Peyer's patch (tissue), 4 donors: Measurements from ENCODE around the gene MCUB. TPM values are rescaled to one million over a fixed set of nuclear protein-coding genes. Genes with fewer than 3 reads are reported as not detected.
"Not testable (repeated sequence)": the region's sequence is repeated elsewhere in the genome, so short reads cannot be mapped to it uniquely, and the experiment has no call there.

Experiments
- DNase-seq, 3 donors: peaks; one replicate each; pipeline ENCODE4 v3.0.0-alpha.2; 2017 to 2019
- H3K27ac ChIP-seq, 4 donors: fragments of 200-600 bp; sonication (generic); one replicate each; pipeline ENCODE4 v1.5.1; 2016 to 2019
- H3K27me3 ChIP-seq, 2 donors: fragments of 200-600 bp; sonication (generic); one replicate each; pipeline ENCODE4 v1.5.1; 2019
- H3K36me3 ChIP-seq, 3 donors: fragments of 200-600 bp; sonication (generic); one replicate each; pipeline ENCODE4 v1.5.1; 2016 to 2019
- H3K4me1 ChIP-seq, 4 donors: fragments of 200-600 bp; sonication (generic); one replicate each; pipeline ENCODE4 v1.5.1; 2016 to 2019
- H3K4me3 ChIP-seq, 4 donors: fragments of 200-600 bp; sonication (generic); 1 replicate in 3 of 4; 2 replicates in 1 of 4; pipeline ENCODE4 v1.5.1; 2016 to 2019; ENCODE audit warnings: mild to moderate bottlenecking in 1 of 4
- H3K9me3 ChIP-seq, 4 donors: fragments of 200-600 bp; sonication (generic); one replicate each; pipeline ENCODE4 v1.5.1; 2016 to 2019; ENCODE audit warnings: mild to moderate bottlenecking in 1 of 4
- POLR2A ChIP-seq, 2 donors: fragments of 450-650 bp; IDR thresholded peaks; one replicate each; pipeline ENCODE4 v1.5.1; 2017; ENCODE audit warnings: antibody characterized with exemption in 2 of 2, mild to moderate bottlenecking in 2 of 2, moderate library complexity in 2 of 2
- total RNA-seq, 4 donors: library from RNA; depleted of rRNA; stranded (reverse); fragments of >200 nt; gene quantifications; one replicate each; pipeline ENCODE4 v1.1.0, GENCODE V29; 2016
- TF ChIP-seq, protein P1 (sequence below), 6 experiments: fragments of 450-650 bp in 4 of 6; fragments of 200-600 bp in 2 of 6; sonication (generic) in 1 of 6; IDR thresholded peaks; one replicate each; pipeline ENCODE4 v1.5.1; 2017 to 2019; ENCODE audit warnings: antibody characterized with exemption in 6 of 6, mild to moderate bottlenecking in 3 of 6, moderate library complexity in 1 of 6

The MCUB gene
- total RNA-seq, 4 donors from 2014 or later, result 3.8 to 22.3 (median 5.5) TPM

DNA sequence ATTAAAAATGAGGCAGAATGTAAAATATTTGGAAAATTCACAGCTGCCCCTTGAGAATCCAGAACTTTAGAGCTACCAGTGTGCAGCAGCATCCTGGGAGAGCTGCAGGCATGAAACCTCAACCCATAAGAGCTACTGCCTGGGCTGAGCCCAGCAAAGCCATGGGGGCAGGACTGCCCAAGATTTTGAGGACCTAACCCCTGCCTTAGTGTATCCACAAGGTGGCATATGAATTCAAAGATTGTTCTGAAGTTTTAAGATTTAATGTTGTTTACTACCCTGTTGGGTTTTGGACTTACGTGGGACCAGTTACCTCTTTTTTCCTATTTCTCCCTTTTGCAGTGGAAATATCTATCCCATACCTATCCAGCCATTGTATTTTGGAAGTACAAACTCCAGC, 116.8 kb downstream of the MCUB start:
- Histone ChIP-seq H3K9me3 (peaks cover 0 to 7% (median 0%) of the 10 kb centered on the region in 4 donors), H3K27me3 (no peaks in the 10 kb centered on the region), H3K36me3 (no peaks in the 10 kb centered on the region), H3K27ac (no peak overlapping the region), H3K4me3 (no peak overlapping the region), H3K4me1 (no peaks in the 10 kb centered on the region)
- TF ChIP-seq POLR2A (IDR thresholded peaks at IDR 0.05), result no peak
- TF ChIP-seq, protein P1, sequence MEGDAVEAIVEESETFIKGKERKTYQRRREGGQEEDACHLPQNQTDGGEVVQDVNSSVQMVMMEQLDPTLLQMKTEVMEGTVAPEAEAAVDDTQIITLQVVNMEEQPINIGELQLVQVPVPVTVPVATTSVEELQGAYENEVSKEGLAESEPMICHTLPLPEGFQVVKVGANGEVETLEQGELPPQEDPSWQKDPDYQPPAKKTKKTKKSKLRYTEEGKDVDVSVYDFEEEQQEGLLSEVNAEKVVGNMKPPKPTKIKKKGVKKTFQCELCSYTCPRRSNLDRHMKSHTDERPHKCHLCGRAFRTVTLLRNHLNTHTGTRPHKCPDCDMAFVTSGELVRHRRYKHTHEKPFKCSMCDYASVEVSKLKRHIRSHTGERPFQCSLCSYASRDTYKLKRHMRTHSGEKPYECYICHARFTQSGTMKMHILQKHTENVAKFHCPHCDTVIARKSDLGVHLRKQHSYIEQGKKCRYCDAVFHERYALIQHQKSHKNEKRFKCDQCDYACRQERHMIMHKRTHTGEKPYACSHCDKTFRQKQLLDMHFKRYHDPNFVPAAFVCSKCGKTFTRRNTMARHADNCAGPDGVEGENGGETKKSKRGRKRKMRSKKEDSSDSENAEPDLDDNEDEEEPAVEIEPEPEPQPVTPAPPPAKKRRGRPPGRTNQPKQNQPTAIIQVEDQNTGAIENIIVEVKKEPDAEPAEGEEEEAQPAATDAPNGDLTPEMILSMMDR (IDR thresholded peaks at IDR 0.05), result peak in 2 of 6 experiments; percentile 9 to 10
- DNase-seq, result no peak

DNA sequence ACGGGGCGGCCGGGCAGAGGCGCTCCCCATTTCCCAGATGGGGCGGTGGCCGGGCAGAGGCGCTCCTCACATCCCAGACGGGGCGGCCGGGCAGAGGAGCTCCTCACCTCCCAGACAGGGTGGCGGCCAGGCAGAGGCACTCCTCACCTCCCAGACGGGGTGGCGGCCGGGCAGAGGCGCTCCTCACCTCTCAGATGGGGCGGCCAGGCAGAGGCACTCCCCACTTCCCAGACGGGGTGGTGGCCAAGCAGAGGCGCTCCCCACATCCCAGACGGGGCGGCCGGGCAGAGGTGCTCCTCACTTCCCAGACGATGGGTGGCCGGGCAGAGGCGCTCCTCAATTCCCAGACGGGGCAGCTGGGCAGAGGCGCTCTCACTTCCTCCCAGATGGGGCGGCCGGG, 118.4 kb downstream of the MCUB start:
- not testable (repeated sequence) for H3K27me3 ChIP-seq, H3K4me3 ChIP-seq, H3K27ac ChIP-seq, DNase-seq, H3K4me1 ChIP-seq, H3K9me3 ChIP-seq, H3K36me3 ChIP-seq

DNA sequence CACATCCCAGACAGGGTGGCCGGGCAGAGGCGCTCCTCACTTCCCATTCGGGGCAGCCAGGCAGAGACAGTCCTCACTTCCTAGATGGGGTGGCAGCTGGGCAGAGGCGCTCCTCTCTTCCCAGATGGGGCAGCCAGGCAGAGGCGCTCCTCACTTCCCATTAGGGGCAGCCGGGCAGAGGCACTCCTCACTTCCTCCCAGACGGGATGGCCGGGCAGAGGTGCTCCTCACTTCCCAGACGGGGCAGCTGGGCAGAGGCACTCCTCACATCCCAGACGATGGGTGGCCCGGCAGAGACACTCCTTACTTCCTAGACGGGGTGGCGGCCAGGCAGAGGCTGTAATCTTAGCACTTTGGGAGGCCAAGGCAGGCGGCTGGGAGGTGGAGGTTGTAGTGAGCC, 118.9 kb downstream of the MCUB start:
- H3K4me3 ChIP-seq, H3K9me3 ChIP-seq, H3K4me1 ChIP-seq, H3K27me3 ChIP-seq, H3K36me3 ChIP-seq, DNase-seq, H3K27ac ChIP-seq: not testable (repeated sequence)

DNA sequence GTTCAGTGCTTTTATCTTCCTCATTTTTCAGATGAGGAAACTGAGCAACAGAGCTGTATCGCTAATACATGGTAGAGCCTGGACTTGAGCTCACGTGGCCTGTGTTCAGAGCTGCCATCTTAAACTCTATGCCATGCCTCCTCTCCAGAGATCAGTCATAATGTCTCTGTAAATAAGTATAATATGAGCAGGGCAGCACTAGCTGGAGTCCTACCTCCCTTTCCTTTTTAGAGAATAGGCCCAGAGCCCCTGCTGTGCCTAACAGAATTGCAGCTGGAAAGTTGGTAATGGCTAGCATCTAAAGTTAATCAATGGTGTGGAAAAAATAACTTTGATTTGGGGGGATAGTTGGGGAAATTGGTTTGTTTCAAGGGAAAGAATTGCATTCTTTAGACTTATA, 122.8 kb downstream of the MCUB start:
- H3K36me3 ChIP-seq, result peaks cover 0 to 26% (median 0%) of the 10 kb centered on the region in 3 donors
- no peak overlapping the region for H3K4me3 ChIP-seq
- no peaks in the 10 kb centered on the region for H3K27me3 ChIP-seq
- H3K4me1 ChIP-seq, result no peaks in the 10 kb centered on the region
- H3K27ac ChIP-seq, result no peak overlapping the region
- DNase-seq, result no peak
- TF ChIP-seq, protein P1 (IDR thresholded peaks at IDR 0.05), result no peak
- no peak for TF ChIP-seq POLR2A (IDR thresholded peaks at IDR 0.05)
- H3K9me3 ChIP-seq, result peaks cover 0 to 7% (median 0%) of the 10 kb centered on the region in 4 donors

DNA sequence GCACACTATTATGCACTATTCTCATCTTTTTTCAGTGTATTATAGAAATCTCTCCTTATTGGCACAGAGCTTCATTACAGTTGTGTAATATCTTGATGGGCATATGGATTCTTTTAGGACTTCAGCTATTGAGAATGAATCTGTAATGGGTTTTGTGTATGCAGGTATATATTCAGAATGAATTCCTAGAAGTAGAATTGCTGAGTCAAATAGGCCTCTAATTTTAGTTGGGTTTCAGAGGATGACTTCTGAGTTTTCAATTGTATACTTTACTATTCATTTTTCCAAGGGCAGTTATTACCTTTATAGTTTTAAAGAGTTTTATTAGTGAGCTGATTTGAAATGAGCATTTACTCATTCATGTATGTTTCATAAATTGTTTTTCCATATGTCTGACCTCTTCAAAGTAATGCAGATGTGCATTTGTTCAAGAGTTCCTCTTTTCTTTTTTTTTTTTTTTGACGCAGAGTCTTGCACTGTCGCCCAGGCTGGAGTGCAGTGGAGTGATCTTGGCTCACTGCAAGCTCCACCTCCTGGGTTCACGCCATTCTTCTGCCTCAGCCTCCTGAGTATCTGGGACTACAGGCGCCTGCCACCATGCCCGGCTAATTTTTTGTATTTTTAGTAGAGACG, 123.7 kb downstream of the MCUB start:
- H3K36me3 ChIP-seq, result peaks cover 0 to 31% (median 0%) of the 10 kb centered on the region in 3 donors

DNA sequence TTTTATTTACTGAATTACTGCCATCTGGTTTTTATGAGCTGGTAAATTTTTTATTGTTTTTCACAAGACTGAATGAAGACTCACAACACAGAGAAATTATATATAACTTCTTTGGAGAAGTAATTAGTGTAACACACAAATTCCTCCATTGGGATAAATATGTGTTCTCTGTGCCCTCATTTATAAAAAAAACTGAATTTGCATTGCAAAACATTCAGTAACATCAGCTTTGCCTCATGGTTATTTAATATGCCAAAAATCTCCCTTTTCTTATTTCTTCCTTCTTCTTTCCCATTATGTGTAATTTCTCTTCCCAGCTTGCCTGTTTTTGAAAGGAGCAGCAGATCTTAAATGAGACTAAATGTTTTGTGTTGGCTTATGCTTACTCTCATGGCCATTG, 124.7 kb downstream of the MCUB start:
- TF ChIP-seq POLR2A (IDR thresholded peaks at IDR 0.05), result no peak
- TF ChIP-seq, protein P1 (IDR thresholded peaks at IDR 0.05), result no peak
- H3K4me1 ChIP-seq, result no peaks in the 10 kb centered on the region
- H3K27me3 ChIP-seq, result no peaks in the 10 kb centered on the region
- H3K4me3 ChIP-seq, result no peak overlapping the region
- no peaks in the 10 kb centered on the region for H3K9me3 ChIP-seq
- peaks cover 0 to 38% (median 0%) of the 10 kb centered on the region in 3 donors for H3K36me3 ChIP-seq
- no peak for DNase-seq
- H3K27ac ChIP-seq, result no peak overlapping the region

More for the DNA sequence above, 123.7 kb downstream of the MCUB start:
- H3K27me3 ChIP-seq, result no peaks in the 10 kb centered on the region
- H3K27ac ChIP-seq, result no peak overlapping the region
- TF ChIP-seq, protein P1 (IDR thresholded peaks at IDR 0.05), result no peak
- H3K9me3 ChIP-seq, result peaks cover 0 to 2% (median 0%) of the 10 kb centered on the region in 4 donors
- no peak overlapping the region for H3K4me3 ChIP-seq
- no peaks in the 10 kb centered on the region for H3K4me1 ChIP-seq
- DNase-seq, result no peak
